KOPT-K1 (cell line): ENCODE data around the gene SARM1.

ENCODE experiments used
- H3K27ac ChIP-seq: fragments of 200-600 bp; sonication (generic); 2 replicates; pipeline ENCODE4 v1.5.1; 2016; ENCODE audit warnings: antibody characterized with exemption, mild to moderate bottlenecking, low read depth, low read length; ENCODE audit not compliant: poor library complexity, severe bottlenecking
- H3K36me3 ChIP-seq: fragments of 200-600 bp; sonication (generic); 2 replicates; pipeline ENCODE4 v1.5.1; 2017; ENCODE audit warnings: antibody characterized with exemption, mild to moderate bottlenecking, low read length, moderate library complexity; ENCODE audit not compliant: insufficient read depth
- H3K9me3 ChIP-seq: fragments of 200-600 bp; sonication (generic); 2 replicates; pipeline ENCODE4 v1.5.1; 2017; ENCODE audit warnings: antibody characterized with exemption, low read length, mild to moderate bottlenecking; ENCODE audit not compliant: insufficient read depth, poor library complexity, severe bottlenecking

Gene SARM1

GRCh38 chr17:28370035-28370743 is 1.3 kb upstream of the SARM1 start, which contains the start of gene VTN:
Gene VTN (minus strand): TSS chr17:28370307. CDS start chr17:28370203, 104 bp downstream.
- H3K27ac ChIP-seq = no peak within 1 kb of the TSS
- no peaks in the 10 kb centered on the region for H3K9me3 ChIP-seq
- no peaks in the 10 kb centered on the region for H3K36me3 ChIP-seq

- no peaks in the 10 kb centered on the region for H3K36me3 ChIP-seq
- H3K9me3 ChIP-seq = no peaks in the 10 kb centered on the region
- no peak overlapping the region for H3K27ac ChIP-seq
These were observed 770 bp upstream of the SARM1 start for GRCh38 chr17:28370744-28371103.

- no peaks in the 10 kb centered on the region for H3K36me3 ChIP-seq
- no peaks in the 10 kb centered on the region for H3K9me3 ChIP-seq
- H3K27ac ChIP-seq = peak overlapping the region; percentile 45
These were observed 880 bp downstream of the SARM1 start for GRCh38 chr17:28372203-28372944.

- Histone ChIP-seq H3K9me3 (no peaks in the 10 kb centered on the region), H3K36me3 (no peaks in the 10 kb centered on the region), H3K27ac (peak overlapping the region; percentile 45)
These were observed 1.4 kb downstream of the SARM1 start for GRCh38 chr17:28372945-28373274.

GRCh38 chr17:28379814-28380801 is 8.6 kb downstream of the SARM1 start:
- peaks cover 6% of the 10 kb centered on the region; the same call in 1 of the 2 replicates for H3K36me3 ChIP-seq
- no peaks in the 10 kb centered on the region for H3K9me3 ChIP-seq
- no peak overlapping the region for H3K27ac ChIP-seq

GRCh38 chr17:28381141-28381825 is 9.8 kb downstream of the SARM1 start:
- Histone ChIP-seq H3K36me3 (peaks cover 6% of the 10 kb centered on the region; the same call in 1 of the 2 replicates), H3K27ac (no peak overlapping the region), H3K9me3 (no peaks in the 10 kb centered on the region)

GRCh38 chr17:28384281-28385036 is 13.0 kb downstream of the SARM1 start:
- Histone ChIP-seq H3K36me3 (peaks cover 21% of the 10 kb centered on the region), H3K27ac (no peak overlapping the region), H3K9me3 (no peaks in the 10 kb centered on the region)

- H3K9me3 ChIP-seq = no peaks in the 10 kb centered on the region
- peaks cover 21% of the 10 kb centered on the region for H3K36me3 ChIP-seq
- no peak overlapping the region for H3K27ac ChIP-seq
These were observed 13.5 kb downstream of the SARM1 start for GRCh38 chr17:28385037-28385400.

GRCh38 chr17:28385406-28385805 is 13.9 kb downstream of the SARM1 start:
- peaks cover 24% of the 10 kb centered on the region for H3K36me3 ChIP-seq
- no peaks in the 10 kb centered on the region for H3K9me3 ChIP-seq
- H3K27ac ChIP-seq = no peak overlapping the region

GRCh38 chr17:28386391-28386790 is 14.9 kb downstream of the SARM1 start:
- Histone ChIP-seq H3K36me3 (peaks cover 33% of the 10 kb centered on the region), H3K9me3 (no peaks in the 10 kb centered on the region), H3K27ac (no peak overlapping the region)

- Histone ChIP-seq H3K9me3 (no peaks in the 10 kb centered on the region), H3K36me3 (peaks cover 42% of the 10 kb centered on the region), H3K27ac (no peak overlapping the region)
These were observed 16.6 kb downstream of the SARM1 start for GRCh38 chr17:28388106-28388505.

- peaks cover 48% of the 10 kb centered on the region for H3K36me3 ChIP-seq
- no peaks in the 10 kb centered on the region for H3K9me3 ChIP-seq
- no peak overlapping the region for H3K27ac ChIP-seq
These were observed 18.6 kb downstream of the SARM1 start for GRCh38 chr17:28390141-28390540.

GRCh38 chr17:28390563-28390962 is 19.1 kb downstream of the SARM1 start:
- no peak overlapping the region for H3K27ac ChIP-seq
- peaks cover 48% of the 10 kb centered on the region for H3K36me3 ChIP-seq
- no peaks in the 10 kb centered on the region for H3K9me3 ChIP-seq

GRCh38 chr17:28390984-28391383 is 19.5 kb downstream of the SARM1 start:
- Histone ChIP-seq H3K36me3 (peaks cover 48% of the 10 kb centered on the region), H3K27ac (no peak overlapping the region), H3K9me3 (no peaks in the 10 kb centered on the region)
